GM19025 (cell line): ENCODE measurements around the gene ANKS1B.
"Not testable (repeated sequence)": the region's sequence is repeated elsewhere in the genome, so short reads cannot be mapped to it uniquely, and the experiment has no call there.

Experiments
- ATAC-seq: cut with Tn5 transposase; IDR thresholded peaks from one replicate; pipeline ENCODE4 v1.9.1; 2021; ENCODE audit warnings: mild to moderate bottlenecking, low read depth, moderate library complexity; ENCODE audit not compliant: unreplicated experiment

Gene ANKS1B

GRCh38 chr12:99767809-99768208 lies 216.9 kb downstream of the ANKS1B start:
- no peak for ATAC-seq

GRCh38 chr12:99766408-99766807 lies 218.3 kb downstream of the ANKS1B start:
- ATAC-seq, result no peak

GRCh38 chr12:99765469-99766114 lies 219.1 kb downstream of the ANKS1B start:
- no peak for ATAC-seq

GRCh38 chr12:99759444-99759843 lies 225.3 kb downstream of the ANKS1B start:
- ATAC-seq, result no peak

GRCh38 chr12:99758997-99759396 lies 225.7 kb downstream of the ANKS1B start:
- no peak for ATAC-seq

GRCh38 chr12:99752740-99753139 lies 232.0 kb downstream of the ANKS1B start:
- no peak for ATAC-seq

- ATAC-seq, result no peak
Observed at GRCh38 chr12:99746538-99746937, 238.2 kb downstream of the ANKS1B start.

GRCh38 chr12:99745895-99746294 lies 238.8 kb downstream of the ANKS1B start:
- ATAC-seq, result no peak

- no peak for ATAC-seq
Observed at GRCh38 chr12:99745121-99745520, 239.6 kb downstream of the ANKS1B start.

GRCh38 chr12:99736760-99737269 lies 247.9 kb downstream of the ANKS1B start:
- no peak for ATAC-seq

- no peak for ATAC-seq
Observed at GRCh38 chr12:99732131-99732530, 252.6 kb downstream of the ANKS1B start.

- no peak for ATAC-seq
Observed at GRCh38 chr12:99722690-99723486, 261.8 kb downstream of the ANKS1B start.

- no peak for ATAC-seq
Observed at GRCh38 chr12:99721715-99722275, 262.9 kb downstream of the ANKS1B start.

- ATAC-seq, result not testable (repeated sequence)
Observed at GRCh38 chr12:99720083-99720465, 264.7 kb downstream of the ANKS1B start.

GRCh38 chr12:99719411-99720082 lies 265.2 kb downstream of the ANKS1B start:
- not testable (repeated sequence) for ATAC-seq

GRCh38 chr12:99715841-99716510 lies 268.8 kb downstream of the ANKS1B start:
- not testable (repeated sequence) for ATAC-seq

GRCh38 chr12:99714921-99715320 lies 269.8 kb downstream of the ANKS1B start:
- ATAC-seq, result not testable (repeated sequence)

- no peak for ATAC-seq
Observed at GRCh38 chr12:99713946-99714520, 270.7 kb downstream of the ANKS1B start.

GRCh38 chr12:99712281-99712680 lies 272.5 kb downstream of the ANKS1B start:
- no peak for ATAC-seq

GRCh38 chr12:99711246-99711645 lies 273.5 kb downstream of the ANKS1B start:
- ATAC-seq, result no peak
